GM21717 (cell line): Measurements from ENCODE around the gene MRPS16.

Source experiments
- ATAC-seq: cut with Tn5 transposase; IDR thresholded peaks from one replicate; pipeline ENCODE4 v1.9.1; 2021; ENCODE audit warnings: mild to moderate bottlenecking, moderate library complexity; ENCODE audit not compliant: unreplicated experiment

Gene MRPS16

DNA sequence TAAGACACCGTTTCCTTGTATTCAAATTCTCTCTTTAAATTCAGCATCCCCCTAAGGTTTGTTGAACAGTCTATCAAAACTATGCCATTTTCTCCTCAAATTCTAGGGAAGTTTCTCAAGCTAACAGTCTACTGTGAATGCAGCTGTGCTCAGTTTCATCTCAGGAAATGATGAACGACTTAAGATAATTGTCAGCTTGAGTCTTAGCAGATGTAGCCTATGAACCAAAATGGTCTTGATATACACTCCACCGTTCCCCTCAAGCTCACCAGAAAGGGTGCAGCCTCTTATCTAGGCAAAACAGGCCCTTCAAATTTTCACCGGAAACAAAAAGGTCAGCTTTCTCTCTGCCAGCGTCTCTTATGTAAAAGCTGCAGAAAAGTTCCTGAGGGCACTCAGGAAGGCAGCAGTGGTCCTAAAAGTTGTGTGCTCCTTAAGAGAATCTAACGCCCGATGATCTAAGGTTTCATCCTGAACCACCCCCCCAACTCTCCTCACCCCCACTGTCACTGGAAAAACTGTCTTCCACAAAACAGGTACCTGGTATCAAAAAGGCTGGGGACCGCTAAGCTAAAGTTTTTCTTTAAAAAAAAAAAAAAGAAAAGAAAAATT is 7.5 kb downstream of the MRPS16 start:
- ATAC-seq, result no peak

- ATAC-seq, result no peak
Measured at GRCh38 chr10:73239908-73240307, 12.5 kb downstream of the MRPS16 start.

- no peak for ATAC-seq
Measured at GRCh38 chr10:73238990-73239566, 13.4 kb downstream of the MRPS16 start.

- ATAC-seq, result no peak
Measured at GRCh38 chr10:73234695-73235094, 17.7 kb downstream of the MRPS16 start.

DNA sequence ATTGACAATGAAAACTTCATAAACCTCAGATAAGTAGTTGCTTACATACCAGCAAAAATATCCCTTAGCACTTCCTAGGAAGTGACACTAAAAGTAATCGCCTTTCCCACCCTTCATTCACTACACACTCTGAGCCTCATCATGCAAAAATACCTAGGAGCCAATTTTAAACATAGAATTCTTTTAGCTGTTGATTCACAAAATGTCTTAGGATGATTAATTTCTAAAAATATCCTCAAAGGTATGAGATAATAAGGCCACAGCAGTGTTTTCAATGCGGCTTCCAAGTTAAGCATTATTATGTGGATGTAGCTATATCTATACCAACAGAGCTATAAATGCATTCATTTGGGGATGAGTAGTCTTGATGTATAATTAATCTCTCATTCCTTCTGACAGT is 18.6 kb downstream of the MRPS16 start:
- ATAC-seq, result no peak

DNA sequence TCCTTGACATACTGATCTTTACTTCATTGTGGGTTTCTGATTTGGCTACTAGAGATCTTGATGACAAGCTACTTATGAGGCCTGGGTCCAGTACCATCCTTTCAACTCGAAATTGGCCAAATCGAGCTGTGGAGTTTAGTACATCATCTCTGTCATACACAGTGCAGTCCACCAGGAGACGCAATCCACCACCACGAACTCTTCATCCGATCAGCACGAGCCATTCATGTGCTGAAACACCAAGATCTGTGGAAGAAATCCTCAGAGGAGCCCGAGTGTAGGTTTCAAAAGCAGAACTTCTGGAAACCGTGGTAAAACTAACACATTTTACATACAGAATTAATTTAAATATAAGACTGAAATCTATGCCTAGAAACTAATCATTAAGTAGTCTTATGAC is 19.6 kb downstream of the MRPS16 start:
- ATAC-seq, result no peak

GRCh38 chr10:73229567-73229966 is 22.9 kb downstream of the MRPS16 start:
- ATAC-seq, result no peak

DNA sequence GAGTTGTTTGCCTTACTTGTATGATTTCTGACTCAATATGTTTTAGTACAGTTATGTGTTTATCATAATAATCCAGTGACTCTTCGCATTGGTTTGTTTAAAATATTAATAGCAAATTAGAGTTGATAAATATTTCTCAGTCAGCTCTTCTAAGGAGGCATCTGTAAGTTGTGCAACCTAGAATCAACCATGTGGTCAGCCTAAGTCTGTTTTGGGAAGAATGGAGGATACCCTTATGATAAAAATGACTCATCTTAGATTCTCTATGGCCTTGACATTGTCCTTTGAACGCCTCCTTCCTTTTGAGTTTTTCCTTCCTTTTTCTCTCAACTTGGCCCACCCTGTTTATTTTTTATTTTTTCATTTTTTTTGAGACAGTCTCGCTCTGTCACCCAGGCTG is 24.2 kb downstream of the MRPS16 start:
- no peak for ATAC-seq

DNA sequence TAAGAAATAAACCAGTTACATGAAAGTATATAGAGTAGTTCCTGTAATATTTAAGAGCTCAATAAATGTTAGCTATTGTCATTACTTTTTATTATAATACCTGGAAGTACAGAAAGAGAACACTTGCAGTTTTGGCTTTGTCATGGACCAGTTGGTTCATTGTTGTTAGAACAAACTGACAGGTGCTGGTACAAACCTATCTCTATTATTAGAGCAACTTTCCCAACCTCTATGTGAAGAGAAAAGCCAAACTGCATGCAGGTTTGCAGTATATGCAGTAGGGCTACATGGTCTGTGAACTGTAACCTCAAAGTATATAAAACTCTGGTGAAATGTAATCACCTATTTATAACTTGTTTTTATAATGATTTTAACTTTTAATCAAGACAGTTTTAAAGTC is 25.8 kb downstream of the MRPS16 start:
- ATAC-seq, result no peak

DNA sequence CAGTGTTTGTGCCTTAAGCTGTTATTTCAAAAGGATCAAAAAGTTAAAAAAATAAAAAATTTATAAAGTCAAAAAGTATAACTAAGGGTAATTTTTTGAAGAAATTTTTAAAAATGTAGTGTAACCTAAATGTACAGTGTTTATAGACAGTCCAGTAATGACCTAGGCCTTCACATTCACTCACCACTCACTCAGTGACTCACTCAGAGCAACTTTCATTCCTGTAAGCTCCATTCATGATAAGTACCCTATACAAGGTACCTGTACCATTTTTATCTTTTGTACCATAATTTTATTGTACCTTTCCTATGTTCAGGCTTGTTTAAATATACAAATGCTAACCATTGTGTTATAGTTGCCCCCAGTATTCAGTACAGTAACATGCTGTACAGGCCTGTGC is 26.9 kb downstream of the MRPS16 start:
- no peak for ATAC-seq

- no peak for ATAC-seq
Measured at GRCh38 chr10:73220989-73221388, 31.5 kb downstream of the MRPS16 start.

DNA sequence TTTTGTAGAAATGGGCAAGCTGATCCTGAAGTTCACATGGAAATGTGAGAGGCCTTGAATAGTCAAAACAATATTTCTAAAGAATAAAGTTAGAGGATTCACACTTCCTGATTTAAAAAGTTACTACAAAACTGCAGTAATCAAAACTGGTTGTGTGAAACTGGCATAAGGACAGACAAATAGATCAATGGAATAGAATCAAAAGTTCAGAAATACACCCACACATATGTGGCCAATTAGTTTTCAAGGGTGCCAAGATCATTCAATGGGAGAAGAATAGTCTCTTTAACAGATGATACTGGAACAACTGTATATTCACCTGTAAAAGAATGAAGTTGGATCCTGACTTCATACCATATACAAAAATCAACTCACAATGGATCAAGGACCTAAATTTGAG is 33.1 kb downstream of the MRPS16 start:
- no peak for ATAC-seq

- no peak for ATAC-seq
Measured at GRCh38 chr10:73218431-73219191, 33.8 kb downstream of the MRPS16 start.

DNA sequence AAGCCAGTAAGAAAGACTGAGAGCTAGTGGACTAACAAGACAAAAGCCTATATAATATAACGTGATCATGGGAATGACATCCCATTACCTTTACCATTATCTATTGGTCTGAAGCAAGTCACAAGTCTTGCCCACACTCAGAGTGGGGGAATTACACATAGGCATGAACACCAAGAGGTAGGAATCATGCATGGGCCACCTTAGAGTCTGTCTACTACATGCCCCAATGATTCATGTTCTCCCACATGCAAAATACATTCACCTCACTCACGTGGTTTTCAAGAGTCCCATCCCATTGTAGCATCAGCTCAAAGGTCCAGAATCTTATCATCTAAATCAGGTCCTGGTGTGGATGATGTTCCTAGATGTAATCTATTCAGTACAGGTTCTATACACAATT is 34.8 kb downstream of the MRPS16 start:
- ATAC-seq, result no peak

- ATAC-seq, result no peak
Measured at GRCh38 chr10:73215749-73216148, 36.7 kb downstream of the MRPS16 start.

- ATAC-seq, result no peak
Measured at GRCh38 chr10:73211106-73211811, 41.2 kb downstream of the MRPS16 start.

DNA sequence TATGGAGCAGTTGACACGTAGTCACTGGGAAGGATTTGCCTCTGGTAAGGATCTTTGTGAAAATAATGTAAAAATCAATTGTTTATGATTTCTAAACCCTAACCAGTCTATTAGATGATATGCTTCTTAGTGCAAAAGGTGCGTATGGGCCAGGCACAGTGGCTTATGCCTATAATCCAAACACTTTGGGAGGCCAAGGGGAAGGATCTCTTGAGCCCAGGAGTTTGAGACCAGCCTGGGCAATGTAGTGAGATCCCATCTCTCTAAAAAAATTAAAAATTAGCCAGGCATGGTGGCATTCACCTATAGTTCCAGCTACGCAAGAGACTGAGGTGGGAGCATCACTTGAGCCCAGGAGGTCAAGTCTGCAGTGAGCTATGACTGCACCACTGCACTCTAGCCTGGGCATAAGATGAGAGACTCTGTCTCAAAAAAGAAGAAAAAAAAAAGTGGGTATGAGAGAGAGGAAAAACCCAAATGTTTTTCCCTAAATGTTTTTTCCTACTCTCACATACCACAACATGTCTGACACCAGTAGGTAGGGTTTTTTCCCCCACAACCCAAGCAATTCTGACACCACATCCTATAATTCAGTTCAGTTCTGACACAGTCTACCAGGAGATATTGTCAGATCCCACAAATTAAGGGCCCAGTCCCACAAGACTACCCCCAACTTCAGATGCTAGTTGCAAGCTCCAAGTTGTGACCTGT is 41.9 kb downstream of the MRPS16 start:
- ATAC-seq, result no peak

GRCh38 chr10:73209705-73210104 is 42.7 kb downstream of the MRPS16 start:
- no peak for ATAC-seq

- ATAC-seq, result no peak
Measured at GRCh38 chr10:73207883-73208282, 44.6 kb downstream of the MRPS16 start.

DNA sequence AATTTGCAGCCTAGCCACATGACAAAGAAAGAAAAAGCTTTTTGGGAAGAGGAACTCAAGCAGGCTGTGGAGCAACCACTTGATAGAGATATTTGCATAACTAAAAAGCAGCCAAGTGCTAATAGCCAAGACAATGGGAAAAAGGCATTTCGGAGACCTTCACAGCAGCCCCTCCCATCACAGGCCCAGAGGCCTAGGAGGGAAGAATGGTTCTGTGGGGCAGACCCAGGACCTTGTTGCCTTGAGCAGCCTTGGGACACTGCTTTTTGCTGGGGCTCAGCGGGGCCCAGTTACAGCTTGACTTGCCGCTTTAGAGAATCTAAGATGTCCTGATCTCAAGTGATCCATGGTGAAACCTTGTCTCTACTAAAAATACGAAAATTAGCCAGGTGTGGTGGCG is 46.1 kb downstream of the MRPS16 start:
- no peak for ATAC-seq

GRCh38 chr10:73205890-73206289 is 46.6 kb downstream of the MRPS16 start:
- ATAC-seq, result no peak
